GM18520 (cell line): ENCODE measurements around the gene TMEM52B.
"Not testable (repeated sequence)": the region's sequence is repeated elsewhere in the genome, so short reads cannot be mapped to it uniquely, and the experiment has no call there.

Experiments
- ATAC-seq: cut with Tn5 transposase; IDR thresholded peaks from one replicate; pipeline ENCODE4 v1.9.1; 2021; ENCODE audit not compliant: unreplicated experiment

TMEM52B gene

DNA sequence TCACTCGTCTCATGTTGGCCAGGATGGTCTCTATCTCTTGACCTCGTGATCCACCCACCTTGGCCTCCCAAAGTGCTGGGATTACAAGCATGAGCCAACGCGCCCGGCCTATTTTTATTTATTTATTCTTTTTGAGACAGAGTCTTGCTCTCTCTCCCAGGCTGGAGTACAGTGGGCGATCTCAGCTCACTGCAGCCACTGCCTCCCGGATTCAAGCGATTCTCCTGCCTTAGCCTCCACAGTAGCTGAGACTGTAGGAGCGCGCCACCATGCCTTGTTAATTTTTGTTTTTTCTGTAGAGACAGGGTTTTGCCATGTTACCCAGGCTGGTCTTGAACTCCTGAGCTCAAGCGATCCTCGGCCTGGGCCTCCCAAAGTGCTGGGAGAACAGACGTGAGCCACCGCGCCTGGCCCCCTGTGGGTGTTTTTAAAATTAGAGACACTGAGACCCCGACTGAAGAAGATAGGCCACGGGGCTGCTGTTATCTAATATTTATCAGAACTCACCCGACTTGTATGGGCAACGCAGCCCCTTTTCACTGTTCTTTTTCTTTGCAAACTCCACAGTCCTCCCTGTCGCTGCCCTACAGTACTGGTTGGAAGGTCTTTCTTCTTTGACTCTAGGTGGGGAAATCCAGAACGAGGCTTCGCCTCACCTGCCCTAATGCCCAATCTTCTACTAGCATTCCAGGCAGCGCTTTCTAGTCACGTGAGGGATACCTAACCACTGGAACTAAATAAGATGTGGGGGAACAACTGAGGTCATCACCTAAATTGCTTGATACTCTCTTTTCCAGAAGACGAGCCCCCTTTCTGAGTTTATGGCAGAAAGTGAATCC lies 32.5 kb downstream of the TMEM52B start:
- ATAC-seq = no peak

DNA sequence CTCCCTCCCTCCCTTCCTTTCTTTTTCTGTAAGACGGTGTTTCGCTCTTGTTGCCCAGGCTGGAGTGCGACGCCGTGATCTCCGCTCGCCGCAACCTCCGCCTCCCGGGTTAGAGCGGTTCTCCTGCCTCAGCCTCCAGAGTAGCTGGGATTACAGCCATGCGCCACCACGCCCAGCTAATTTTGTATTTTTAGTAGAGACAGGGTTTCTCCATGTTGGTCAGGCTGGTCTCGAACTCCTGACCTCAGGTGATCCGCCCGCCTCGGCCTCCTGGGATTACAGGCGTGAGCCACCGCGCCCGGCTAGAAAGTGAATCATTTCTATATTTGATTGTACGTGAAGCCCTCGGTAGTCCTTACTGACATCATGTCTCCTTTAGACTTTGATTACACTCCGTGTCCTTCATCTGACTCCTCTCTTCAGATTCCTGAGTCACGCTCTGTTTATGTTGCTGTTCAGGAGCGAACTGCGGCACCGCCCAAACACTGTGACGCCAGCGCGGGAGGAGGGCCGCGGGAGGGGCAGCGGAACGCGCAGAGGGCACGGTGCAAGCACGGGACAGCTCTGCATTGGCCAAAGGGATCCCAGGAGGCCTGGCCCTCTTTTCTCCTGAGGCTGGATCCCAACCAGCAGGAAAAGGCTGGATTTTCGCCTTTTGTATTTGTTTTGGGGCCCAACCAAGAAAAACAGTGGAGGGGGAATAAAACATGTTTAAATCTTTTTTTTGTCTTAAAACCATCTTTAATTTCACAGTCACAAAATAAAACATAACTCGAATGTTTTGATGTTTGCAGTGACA lies 33.3 kb downstream of the TMEM52B start:
- peak; percentile 68 for ATAC-seq

DNA sequence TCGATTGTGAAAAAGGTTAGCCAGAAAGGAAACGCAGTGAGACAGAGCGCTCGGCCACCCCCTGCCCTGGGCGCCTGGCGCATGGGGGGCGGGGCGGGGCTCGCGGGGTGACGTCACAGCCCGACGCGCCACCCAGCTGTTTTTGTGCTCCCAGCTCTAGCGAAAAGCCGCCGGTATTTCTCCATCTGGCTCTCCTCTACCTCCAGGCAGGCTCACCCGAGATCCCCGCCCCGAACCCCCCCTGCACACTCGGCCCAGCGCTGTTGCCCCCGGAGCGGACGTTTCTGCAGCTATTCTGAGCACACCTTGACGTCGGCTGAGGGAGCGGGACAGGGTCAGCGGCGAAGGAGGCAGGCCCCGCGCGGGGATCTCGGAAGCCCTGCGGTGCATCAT lies 33.9 kb downstream of the TMEM52B start, which contains the start of gene GABARAPL1:
TSS of gene GABARAPL1 (plus strand) at position 139 of the 393 bp plus-strand sequence. CDS start at position 392, 253 bp downstream.
- ATAC-seq = no peak

DNA sequence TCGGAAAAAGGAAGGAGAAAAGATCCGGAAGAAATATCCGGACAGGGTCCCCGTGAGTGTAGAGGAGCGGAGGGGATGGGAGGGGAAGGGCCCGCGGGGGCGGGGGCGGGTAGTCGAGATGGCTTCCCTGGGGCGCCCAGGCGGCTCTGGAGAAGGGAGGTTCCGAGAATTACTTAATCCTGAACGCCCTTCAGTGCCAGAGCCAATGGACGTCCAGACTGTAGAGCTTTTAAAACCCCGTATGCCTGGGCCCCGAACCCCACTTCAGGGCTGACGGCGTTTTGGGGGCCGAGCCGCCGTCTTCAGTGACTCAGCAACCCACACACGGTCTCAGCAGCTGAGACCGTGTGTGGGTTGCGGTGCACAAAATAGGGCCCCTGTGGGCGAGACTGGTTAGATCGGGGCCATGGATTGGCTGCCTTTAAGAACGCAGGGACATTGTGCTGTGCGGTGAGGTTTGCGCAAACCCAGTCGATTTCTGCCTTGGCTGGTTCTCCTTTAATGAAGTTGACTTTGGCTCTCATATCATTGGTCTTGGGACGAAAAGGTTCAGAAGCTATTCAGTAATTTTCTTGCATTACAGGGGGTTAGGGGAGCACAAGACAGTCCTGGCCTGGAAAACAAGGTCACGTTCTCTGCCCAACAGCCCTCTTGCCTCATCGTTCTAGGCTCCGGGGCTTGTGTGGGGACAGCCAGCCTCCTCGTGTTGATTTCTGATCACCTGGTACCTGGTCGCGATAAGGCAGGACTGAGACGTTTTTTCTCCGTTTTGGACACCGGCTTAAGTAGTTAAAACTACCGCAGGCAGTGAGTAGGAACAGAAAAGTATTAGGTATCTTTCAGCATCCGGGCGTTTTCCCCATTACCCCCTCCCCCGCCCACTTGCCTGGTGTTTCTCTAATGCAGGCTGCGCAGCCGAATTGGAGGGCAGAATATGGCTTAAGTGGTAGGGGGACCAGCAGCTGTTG lies 34.6 kb downstream of the TMEM52B start:
- peak; percentile 50 for ATAC-seq

DNA sequence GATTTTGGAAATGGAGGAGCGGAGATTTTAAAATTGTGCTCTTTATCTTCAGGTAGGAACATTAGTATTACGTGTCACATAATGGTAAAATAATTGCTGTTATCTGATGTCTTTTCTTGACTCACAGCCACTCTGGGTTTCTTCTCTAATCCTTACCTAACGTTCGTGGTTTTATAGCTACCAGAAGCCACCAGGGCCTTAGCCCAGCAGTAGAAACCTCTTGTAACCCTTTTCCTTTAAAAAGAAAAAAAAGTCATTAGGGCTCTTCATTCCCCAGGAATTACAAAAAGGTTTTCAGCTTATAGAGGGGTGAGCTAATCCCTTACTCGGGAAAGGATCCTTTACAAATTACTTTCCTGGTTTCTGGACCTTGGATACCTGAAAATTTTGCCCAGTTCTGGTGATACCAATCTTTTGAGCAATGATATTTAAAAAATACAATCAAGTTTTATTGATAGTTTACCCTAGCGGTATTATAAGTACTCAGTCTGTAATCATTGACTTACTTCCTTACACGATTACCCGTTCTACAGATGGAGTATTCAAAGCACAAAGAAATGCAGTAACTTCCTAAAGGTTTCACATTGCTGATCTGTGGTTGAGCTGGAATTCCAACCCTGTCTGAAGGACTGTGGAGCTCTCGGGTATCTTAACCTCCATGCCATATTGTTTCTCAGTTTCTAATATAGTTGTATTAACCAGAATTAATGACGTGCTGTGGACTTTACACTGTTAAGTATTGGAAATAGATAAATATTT lies 35.5 kb downstream of the TMEM52B start:
- no peak for ATAC-seq

DNA sequence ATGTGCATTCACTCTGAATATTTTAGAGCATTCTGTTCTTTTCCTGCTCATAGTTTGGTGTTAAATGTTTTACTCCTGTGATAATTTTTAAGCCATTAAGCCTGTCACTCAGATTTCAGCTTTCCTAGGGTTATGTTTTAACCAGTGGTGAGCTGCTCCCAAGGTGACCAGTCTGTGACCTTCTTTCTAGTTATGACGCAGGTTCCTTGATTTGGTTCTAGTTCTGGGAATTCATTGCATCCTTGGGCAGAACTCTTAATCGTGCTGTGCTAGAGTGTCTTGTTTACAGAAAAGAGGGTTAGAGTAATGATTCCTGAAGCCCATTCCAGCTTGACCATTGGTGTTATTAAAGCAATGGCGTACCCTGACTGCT lies 36.0 kb downstream of the TMEM52B start:
- ATAC-seq = no peak

DNA sequence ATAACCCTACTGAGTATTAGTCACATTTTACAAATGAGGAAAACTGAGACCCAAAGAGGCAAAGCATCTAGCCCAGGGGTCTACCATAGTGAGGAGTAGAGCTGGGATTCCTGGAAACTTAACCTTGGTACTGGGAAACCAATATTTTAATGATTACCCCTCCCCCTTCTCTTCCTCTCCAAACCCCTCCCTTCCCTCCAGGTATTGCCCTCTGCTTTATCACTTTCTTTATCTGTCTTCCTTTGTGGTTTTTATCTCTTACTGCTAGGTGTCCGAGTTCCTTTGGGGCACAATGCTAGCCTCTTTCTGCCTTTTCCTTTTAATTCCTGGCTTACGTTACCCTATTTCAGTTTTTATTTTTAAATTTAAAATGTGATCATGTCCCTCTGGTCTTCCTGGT lies 36.6 kb downstream of the TMEM52B start:
- no peak for ATAC-seq

DNA sequence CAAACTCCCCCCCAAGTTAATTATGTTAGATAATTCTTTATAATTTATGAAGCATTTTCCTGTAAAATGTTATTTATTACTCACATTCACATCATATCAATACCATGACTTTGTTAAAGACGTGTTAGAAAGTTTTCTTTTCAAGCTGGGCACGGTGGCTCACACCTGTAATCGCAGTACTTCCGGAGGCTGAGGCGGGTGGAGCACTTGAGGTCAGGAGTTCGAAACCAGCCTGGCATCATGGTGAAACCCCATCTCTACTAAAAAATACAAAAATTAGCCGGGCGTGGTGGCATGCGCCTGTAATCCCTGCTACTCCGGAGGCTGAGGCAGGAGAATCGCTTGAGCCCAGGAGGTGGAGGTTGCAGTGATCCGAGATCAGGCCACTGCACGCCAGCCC lies 37.1 kb downstream of the TMEM52B start:
- not testable (repeated sequence) for ATAC-seq

DNA sequence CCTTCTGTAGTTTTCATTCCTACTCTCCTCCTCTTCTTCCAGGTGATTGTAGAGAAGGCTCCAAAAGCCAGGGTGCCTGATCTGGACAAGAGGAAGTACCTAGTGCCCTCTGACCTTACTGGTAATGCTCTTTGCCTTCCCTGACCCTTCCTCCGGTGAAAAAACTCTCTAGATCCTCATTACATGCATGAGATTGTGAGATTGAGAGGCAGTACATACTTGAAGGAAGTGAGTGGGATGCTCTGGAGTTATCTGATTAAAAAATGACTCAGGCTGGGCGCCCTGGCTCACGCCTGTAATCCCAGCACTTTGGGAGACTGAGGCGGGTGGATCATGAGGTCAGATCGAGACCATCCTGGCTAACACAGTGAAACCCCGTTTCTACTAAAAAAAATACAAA lies 39.2 kb downstream of the TMEM52B start:
- ATAC-seq = no peak

DNA sequence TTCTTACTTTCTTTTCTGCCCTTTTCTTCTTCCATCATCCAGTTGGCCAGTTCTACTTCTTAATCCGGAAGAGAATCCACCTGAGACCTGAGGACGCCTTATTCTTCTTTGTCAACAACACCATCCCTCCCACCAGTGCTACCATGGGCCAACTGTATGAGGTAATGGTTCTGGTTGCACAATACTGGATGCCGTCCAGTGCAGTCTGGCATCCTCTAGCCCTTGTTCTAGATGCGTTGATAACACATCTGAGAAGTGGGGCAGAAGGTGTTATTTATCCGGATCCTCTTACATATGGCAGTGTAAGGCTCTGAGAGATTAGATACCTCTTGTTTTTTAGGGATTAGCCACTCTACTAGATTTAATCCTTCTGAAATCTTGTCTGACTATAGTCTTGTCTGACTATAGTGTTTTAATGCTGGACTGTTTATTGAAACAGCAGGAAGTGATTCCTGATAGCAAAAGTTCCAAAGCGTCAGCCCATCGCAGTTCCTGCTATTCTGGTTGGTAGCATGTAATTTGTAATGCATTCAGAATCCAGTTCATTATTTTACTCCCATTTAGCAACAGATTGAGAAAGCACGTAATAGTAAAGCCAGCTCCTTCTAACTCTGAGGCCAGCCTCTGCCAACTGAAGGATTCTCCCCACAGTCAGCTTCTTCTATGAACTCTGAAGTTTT lies 41.7 kb downstream of the TMEM52B start:
- no peak for ATAC-seq

DNA sequence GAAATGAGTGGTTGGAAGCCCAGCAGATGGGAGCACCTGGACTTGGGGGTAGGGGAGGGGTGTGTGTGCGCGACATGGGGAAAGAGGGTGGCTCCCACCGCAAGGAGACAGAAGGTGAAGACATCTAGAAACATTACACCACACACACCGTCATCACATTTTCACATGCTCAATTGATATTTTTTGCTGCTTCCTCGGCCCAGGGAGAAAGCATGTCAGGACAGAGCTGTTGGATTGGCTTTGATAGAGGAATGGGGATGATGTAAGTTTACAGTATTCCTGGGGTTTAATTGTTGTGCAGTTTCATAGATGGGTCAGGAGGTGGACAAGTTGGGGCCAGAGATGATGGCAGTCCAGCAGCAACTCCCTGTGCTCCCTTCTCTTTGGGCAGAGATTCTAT lies 43.0 kb downstream of the TMEM52B start:
- ATAC-seq = no peak

DNA sequence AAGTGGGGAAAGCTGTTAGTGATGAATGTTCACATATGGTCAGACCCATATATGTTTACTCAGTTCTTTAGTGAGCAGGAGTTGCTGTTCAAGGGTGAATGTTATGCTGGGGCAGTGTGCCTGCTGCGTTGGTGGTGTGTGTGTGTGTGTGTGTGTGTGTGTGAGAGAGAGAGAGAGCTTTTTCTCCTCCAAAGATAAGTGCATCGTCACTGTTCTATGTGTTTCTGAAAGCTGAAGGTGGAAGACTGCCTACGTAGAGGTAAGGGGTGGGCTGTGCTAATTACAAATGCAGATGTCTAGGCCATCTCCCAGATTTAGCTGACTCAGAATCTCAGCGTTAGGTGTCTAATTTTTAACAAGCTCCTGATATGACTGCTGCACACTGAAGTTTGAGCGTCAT lies 44.4 kb downstream of the TMEM52B start:
- no peak for ATAC-seq

DNA sequence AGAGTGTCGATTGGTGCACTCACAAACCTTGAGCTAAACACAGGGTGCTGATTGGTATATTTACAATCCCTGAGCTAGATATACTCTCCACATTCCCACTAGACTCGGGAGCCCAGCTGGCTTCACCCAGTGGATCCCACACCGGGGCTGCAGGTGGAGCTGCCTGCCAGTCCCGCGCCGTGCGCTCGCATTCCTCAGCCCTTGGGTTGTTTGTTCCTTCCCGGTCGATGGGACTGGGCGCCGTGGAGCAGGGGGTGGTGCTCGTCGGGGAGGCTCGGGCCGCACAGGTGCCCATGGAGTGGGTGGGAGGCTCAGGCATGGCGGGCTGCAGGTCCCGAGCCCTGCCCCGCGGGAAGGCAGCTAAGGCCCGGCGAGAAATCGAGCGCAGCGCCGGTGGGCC lies 46.6 kb downstream of the TMEM52B start:
- ATAC-seq = not testable (repeated sequence)

DNA sequence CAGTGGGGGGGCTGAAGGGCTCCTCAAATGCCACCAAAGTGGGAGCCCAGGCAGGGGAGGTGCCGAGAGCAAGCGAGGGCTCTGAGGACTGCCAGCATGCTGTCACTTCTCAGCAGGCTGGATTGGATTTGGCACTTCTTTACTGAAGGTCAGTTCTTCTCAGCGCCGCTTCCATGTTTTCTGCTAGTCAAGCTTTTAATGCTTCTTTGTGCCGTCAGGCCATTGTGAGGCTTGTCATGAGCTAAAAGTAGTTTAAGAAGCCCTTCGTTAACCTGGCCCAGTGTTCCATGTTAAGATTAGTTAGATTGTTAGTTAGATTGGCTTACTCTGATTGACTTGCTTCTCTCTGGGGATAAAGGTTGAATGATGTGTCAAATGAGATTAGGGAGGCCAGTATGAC lies 47.3 kb downstream of the TMEM52B start:
- ATAC-seq = no peak

DNA sequence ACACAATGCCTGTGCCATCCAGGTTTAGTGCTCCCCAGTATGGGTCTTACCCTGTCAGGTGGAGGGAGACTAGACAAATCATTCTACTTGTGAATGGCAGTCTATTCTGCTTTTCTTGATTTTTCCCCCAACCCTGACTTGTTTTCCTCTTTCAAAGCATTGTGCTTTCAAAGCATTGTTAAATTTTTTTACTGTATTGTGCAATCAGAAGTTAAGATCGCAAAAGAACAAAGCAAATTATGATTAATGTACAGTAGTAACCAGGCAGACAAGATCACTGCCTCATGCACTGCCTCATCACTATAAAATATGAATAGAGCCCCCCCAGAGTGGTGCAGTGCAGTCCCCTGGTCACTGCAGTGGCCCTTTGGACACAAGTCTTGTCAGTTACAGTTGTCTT lies 47.9 kb downstream of the TMEM52B start:
- no peak for ATAC-seq

DNA sequence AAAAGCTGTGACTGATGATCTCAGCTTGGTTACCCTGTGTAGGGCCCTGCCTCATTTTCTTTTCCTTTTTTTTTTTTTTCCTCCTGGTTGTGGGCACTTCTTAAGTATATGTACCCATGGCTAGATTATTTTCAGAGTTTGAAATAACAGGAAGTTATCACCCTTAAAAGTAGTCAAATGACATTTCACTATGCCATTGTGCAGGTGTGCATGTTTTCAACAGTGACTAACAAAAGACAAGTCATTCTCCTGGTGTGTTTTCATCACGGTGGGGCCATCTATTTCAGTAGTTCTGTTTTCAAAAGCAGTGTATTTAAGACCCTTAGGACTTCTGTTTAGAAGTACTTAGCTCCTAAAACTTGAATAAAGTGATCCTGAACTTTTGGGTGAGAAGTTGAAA lies 48.8 kb downstream of the TMEM52B start:
- no peak for ATAC-seq

DNA sequence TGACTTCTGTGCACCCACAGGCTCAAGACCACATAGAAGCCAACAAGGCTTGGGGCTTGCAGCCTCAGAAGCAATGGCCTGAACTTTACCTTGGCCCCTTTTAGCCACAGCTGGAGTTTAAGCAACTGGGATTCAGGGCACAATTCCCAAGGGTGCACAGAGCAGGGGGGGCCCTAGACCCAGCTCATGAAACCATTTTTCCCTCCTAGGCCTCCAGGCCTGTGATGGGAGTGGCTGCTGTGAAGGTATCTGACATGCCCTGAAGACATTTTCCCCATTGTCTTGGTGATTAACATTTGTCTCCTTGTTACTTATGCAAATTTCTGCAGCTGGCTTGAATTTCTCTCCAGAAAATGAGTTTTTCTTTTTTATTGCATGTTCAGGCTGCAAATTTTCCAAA lies 55.7 kb downstream of the TMEM52B start:
- ATAC-seq = no peak

DNA sequence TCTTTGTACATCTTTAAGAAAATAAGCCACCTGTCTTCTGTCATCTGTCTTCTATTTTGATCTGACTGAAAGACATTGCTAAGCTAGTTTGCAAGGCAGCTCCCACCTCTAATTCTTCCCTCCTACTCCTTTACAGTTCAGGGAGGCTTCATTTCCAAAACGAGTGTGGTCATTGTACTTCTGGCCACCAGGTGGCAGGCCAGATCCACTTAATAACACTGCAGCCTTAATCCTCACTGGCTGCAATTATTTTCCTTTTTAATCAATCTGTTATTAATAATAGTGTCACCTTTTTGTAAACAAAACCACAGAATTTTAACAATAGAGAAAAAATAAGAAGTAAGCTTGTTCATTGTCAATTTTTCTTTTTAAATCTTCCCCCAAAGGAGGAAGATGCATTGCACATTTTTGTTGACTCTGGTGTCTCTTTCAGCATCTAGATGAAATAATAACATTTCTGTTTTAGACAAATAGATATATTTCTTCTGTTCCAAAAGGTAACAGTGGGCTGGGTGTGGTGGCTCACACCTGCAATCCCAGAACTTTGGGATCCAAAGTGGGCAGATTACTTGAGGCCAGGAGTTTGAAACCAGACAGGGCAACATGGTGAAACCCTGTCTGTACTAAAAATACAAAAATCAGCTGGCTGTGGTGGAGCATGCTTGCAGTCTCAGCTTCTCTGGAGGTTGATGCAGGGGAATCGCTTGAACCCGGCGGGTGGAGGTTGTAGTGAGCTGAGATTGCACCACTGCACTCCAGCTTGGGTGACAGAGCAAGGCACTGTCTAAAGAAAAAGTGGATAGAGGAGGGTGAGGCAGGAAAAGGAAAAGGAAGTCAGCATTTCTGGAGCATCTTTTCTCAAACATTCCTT lies 57.2 kb downstream of the TMEM52B start:
- ATAC-seq = no peak

DNA sequence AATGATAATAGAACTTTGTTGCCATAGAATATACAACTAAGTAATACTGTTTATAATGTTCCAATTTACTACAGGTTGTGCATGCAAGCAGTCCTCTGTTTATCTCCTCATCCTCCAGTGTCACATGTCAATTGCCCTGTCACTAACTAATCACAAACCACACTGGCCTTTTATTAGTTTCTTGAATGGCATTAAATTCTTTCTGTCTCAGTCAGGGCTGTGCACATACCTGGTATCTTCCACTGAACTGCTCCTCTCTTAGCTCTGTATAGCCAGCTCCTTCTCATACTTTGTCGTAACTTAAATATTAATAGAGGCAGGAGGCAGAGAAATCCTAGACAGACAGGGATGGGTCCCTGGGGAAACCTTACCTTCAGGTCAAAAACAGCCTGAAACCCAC lies 57.9 kb downstream of the TMEM52B start:
- no peak for ATAC-seq
